ENCODE results near the gene MAGED4.

DNA sequence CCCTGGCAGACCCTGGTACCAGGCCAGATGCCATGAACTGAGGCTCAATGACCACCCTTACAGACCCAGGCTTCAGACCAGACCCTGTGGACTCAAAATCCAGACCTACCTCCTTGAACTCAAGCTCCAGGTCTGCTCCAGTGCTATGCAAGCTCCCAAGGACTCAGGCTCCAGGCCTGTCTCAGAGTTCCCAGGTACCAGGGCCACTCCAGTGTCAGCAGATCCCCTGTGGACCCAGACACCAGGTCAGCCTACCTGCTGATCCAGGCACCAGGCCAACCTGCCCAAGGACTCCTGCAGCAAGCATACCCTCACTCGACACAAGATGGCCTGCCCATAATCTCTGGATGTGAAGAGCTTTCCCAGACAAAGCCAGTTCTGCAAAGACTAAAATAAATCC lies 44.7 kb upstream of the MAGED4 start:
- TF ChIP-seq CTCF (IDR thresholded peaks at IDR 0.05), result no peak
- TF ChIP-seq POLR2A (IDR thresholded peaks at IDR 0.05), result no peak
- TF ChIP-seq EP300 (IDR thresholded peaks at IDR 0.05), result no peak
- TF ChIP-seq POLR2AphosphoS5 (IDR thresholded peaks at IDR 0.05), result no peak

Data from upper lobe of left lung (tissue), 4 donors.